Hindlimb muscle (tissue), 1 donor: ENCODE measurements around the gene REG3A. TPM values are rescaled to one million over a fixed set of nuclear protein-coding genes. Genes with fewer than 3 reads are reported as not detected.

Experiments
- DNase-seq: peaks from one replicate; pipeline ENCODE4 v3.0.0-alpha.2; 2013
- polyA plus RNA-seq: library from polyadenylated mRNA; unstranded; fragments of 120-200 nt; gene quantifications from one replicate; pipeline ENCODE4 v1.2.1, GENCODE V29; 2013; ENCODE audit not compliant: insufficient read length

Gene REG3A
- polyA plus RNA-seq, 1 donor: not detected

DNA sequence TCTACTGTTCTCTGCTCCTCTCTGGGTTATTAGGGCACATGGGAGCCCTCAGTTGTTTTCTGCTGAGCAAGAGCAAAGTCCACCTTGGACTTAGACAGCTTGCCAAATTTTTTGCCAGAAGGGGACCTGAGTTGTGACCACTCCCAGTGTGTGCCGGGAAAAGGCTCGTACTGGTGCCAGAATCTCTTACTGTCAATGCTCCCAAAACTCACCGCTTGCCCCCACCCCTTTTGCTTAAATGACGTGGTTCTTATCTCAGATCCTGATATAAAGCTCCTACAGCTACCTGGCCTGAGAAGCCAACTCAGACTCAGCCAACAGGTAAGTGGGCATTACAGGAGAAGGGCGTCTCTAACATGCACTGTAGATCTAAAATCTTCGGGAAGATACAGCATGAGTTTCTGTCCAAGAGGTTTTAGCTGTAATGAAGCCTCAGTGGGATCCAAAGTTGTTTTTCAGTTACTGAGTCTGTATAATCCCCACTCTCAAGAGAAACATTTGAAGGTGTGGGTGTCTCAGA is 39.3 kb downstream of the REG3A start, which contains the start of gene REG1A:
REG1A (plus strand) TSS at position 295 of the 520 bp plus-strand sequence. CDS start 374 bp downstream, outside the sequence.
- DNase-seq: no peak

DNA sequence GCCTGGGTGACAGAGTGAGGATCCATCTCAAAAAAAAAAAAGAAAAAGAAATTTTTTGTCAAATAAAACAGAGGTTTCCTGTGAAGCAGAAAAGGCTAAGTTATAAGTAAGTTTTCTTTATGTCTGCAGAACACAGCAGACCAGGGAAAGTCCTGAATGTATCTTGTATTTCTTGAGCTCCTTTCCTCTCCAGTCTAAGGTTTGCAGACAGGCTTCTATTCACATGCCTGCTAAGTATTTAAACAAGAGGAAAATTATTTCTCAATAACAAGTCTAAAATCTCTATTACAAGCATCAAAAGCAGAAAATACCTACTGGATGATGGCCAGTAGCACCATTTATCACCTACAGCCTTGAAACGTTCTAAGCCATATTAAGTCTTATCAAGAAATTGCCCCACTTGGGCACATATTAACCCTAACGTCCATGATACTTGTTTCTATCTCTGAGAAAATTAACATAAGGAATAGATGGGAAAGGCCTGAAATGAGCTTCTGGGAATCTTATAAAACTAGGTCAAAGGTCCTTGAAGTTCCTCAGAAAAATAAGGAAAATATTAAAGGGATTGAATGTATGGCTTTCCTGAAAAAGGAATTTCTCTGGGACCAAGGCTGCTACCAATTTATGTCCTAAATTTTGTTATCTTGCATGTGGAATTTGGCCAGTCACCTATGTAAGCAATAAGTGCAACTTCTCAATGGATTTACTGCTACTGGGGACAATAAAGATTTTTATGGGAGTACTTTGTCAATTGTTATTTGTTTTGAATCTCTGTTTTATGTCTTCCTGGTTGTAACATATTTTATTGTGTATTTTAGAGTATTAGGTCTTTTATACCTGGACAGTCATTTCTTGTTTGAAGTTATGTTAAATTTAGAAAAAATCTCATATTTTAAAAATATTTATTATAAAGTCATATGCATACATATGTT is 42.3 kb downstream of the REG3A start:
- DNase-seq: no peak

DNA sequence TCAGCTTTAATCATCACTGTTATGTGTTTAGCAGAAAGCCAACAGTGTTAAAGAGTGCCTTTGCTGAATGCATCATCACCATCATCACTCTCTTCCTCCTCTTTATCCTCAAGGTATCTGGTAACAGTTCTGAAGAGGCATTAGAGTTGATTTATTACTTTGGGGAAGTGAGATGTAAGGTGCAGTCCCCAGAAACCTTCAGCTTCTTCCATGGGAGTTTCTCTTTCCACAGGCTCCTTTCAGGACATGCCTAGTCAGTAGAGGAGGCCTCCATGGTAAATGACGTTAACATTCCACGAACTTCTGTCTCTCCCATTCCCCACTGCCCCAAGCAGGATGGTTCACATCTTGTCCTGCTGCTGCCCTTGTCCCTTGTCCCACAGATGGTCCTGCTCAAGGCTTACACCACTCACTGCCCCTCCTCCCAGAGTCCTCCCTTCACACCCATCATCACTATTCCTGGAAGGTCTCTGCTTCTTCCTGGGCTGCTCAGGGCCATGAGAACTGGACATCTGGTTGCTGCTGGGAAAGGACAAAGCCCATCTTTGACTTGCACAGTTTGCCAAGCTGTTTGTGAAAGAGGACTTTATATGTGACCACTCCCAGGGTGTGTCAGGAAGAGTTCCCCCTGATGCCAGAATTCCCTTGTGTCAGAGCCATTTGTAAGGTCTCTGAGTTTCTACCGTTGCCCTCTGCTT is 44.6 kb downstream of the REG3A start:
- DNase-seq: no peak

DNA sequence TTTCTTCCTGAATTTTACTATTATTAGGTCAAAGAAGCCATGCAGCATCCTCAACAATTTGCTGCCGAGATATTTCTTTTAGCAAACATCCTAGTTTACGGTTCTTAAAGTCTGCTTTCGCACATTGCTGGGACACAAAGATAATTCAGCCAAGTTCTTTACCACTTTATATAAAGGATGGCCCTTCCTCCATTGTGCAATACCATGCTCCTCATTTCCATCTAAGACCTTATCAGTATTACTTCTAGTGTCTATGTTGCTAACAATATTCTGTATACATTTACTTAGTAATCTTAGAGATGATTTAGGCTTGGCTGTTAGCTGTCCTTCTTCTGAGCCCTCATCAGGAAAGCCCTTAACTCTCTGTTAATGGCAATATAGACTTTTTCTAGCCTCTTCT is 47.3 kb downstream of the REG3A start:
- no peak for DNase-seq

Other genes starting within 250 kb of the REG3A start
- not detected for gene REG3G, start 134.1 kb downstream of the REG3A start, polyA plus RNA-seq
- not detected for gene REG1B, start 71.8 kb downstream of the REG3A start, polyA plus RNA-seq
- gene REG1A, start 39.3 kb downstream of the REG3A start, polyA plus RNA-seq: not detected